Right forelimb (tissue), 1 donor: ENCODE data around the gene TMPRSS9.
"Not testable (repeated sequence)": the region's sequence is repeated elsewhere in the genome, so short reads cannot be mapped to it uniquely, and the experiment has no call there.

Experiments
- DNase-seq: peaks from one replicate; pipeline ENCODE4 v3.0.0-alpha.2; 2018

Gene TMPRSS9

GRCh38 chr19:2395293-2395829 is 35.3 kb downstream of the TMPRSS9 start:
- DNase-seq, result not testable (repeated sequence)

GRCh38 chr19:2397173-2397572 is 37.1 kb downstream of the TMPRSS9 start:
- DNase-seq, result not testable (repeated sequence)

GRCh38 chr19:2398735-2399305 is 38.8 kb downstream of the TMPRSS9 start:
- no peak for DNase-seq

GRCh38 chr19:2399582-2399981 is 39.5 kb downstream of the TMPRSS9 start:
- DNase-seq, result no peak

- no peak for DNase-seq
Observed at GRCh38 chr19:2408247-2408646, 48.2 kb downstream of the TMPRSS9 start.

DNA sequence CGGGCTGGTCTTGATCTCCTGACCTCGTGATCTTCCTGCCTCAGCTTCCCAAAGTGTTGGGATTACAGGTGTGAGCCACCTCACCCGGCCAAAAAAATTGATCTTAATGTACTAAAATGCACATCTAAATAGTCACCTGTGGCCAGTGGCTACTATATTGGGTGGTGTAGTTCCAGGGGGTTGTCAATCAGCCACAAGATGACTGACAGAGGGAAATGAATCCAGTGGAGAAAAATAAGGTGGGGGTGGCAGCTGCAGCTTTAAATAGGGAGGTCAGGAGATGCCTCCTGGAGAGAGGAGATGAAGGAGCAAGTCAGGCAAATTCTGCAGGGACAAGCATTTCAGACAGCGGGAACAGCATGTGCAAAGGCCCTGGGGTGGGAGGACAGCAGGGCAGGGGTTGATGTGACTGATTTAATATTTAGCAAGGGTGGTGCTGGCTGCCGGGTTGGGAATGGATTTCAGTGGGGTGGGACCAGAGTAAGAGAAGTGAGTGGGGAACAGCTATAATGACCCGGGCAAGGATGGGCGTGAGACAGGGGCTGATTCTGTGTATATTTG is 49.4 kb downstream of the TMPRSS9 start:
- DNase-seq, result no peak

DNA sequence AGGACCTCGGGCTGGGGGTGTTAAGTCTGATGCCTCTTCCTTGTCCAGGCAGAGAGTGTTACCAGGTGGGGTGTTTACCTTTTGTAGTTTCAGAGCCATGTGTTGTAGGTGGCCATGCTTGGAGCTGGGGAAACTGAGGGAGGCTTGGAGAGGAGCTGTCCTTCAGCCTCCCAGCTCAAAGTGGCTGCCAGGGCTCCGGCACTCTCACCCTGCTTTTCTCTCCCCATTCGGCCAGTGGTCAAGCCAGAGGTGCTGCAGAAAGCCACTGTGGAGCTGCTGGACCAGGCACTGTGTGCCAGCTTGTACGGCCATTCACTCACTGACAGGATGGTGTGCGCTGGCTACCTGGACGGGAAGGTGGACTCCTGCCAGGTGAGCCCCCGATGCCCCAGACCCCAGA is 50.0 kb downstream of the TMPRSS9 start:
- no peak for DNase-seq

DNA sequence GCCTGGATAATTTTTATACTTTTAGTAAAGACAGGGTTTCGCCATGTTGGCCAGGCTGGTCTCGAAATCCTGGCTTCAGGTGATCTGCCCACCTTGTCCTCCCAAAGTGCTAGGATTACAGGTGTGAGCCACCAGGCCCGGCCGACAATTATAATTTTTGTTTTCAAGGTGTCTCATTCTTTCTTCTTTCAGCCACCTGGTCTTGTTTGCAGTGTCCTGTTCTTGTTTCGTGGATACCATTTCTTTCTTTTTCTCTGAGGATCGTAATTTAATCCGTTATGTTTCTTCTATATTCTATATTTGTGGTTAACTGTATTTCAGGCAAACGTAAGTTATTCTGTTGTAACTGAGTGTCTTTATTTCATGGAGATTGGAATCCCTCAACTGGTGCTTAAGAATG is 51.6 kb downstream of the TMPRSS9 start:
- DNase-seq, result no peak

DNA sequence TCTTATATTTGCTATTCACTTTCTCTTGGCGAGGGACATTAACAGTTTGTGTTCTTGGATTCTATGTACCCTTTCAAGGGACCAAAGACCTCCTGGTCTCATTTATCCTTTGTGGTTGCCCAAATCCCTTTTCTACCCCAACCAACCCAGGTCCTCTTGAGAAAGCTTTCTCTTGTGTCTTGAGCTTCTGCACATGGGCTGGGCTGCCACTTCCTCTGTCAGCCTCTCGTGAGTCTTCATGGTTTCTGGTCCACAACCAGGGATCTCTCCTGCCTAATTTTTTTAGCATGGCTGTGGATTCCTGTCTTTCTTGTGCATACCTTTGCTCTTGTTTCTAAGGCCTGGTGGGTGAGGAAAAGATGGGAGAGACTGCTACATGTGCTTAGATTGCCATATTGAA is 52.4 kb downstream of the TMPRSS9 start:
- DNase-seq, result no peak

- no peak for DNase-seq
Observed at GRCh38 chr19:2413159-2413558, 53.1 kb downstream of the TMPRSS9 start.

DNA sequence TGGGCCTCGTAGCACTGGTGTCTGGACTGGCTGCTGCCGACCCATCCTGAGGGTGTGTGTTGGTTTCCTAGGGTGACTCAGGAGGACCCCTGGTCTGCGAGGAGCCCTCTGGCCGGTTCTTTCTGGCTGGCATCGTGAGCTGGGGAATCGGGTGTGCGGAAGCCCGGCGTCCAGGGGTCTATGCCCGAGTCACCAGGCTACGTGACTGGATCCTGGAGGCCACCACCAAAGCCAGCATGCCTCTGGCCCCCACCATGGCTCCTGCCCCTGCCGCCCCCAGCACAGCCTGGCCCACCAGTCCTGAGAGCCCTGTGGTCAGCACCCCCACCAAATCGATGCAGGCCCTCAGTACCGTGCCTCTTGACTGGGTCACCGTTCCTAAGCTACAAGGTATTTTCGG is 53.6 kb downstream of the TMPRSS9 start:
- DNase-seq, result no peak

DNA sequence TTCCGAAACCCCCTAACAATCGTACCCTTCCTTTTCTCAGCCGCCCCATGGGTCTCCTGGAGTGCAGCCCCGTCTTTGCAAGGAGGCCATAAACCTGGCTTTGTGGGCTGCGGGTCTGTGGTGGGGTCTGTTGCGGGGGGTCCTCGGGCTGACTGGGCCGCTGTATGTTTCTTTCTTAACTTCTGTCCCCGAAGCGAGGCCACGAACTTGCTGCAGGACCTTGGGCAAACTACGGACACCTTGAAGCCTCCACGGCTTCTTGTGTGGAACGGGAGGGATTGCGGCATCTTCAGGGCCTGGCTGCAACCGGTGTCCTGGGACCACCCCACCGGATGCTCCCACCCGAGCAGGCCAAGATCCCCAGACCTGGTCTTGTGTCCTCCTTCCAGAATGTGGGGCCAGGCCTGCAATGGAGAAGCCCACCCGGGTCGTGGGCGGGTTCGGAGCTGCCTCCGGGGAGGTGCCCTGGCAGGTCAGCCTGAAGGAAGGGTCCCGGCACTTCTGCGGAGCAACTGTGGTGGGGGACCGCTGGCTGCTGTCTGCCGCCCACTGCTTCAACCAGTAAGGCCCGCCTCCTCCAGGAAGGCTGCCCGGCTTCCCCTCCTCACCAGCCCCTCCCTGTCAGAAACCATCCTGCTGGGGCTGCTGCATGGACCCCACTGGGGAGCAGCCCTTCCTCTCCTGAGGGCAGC is 55.4 kb downstream of the TMPRSS9 start:
- DNase-seq, result no peak

DNA sequence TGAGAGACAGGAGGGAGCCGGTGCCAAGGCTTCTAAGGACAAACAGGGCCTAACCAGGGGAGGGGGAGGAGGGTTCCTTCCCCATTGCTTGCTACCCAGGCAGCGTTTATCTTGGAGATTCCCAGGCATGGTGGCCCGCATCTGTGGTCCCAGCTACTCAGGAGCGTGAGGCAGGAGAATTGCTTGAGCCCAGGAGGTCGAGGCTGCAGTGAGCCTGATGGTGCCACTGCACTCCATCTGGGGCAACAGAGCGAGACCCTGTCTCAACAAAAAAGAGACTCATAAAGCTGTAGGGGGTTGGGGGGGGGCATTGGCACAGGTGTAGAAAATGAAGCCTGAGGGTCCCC is 55.9 kb downstream of the TMPRSS9 start:
- no peak for DNase-seq

DNA sequence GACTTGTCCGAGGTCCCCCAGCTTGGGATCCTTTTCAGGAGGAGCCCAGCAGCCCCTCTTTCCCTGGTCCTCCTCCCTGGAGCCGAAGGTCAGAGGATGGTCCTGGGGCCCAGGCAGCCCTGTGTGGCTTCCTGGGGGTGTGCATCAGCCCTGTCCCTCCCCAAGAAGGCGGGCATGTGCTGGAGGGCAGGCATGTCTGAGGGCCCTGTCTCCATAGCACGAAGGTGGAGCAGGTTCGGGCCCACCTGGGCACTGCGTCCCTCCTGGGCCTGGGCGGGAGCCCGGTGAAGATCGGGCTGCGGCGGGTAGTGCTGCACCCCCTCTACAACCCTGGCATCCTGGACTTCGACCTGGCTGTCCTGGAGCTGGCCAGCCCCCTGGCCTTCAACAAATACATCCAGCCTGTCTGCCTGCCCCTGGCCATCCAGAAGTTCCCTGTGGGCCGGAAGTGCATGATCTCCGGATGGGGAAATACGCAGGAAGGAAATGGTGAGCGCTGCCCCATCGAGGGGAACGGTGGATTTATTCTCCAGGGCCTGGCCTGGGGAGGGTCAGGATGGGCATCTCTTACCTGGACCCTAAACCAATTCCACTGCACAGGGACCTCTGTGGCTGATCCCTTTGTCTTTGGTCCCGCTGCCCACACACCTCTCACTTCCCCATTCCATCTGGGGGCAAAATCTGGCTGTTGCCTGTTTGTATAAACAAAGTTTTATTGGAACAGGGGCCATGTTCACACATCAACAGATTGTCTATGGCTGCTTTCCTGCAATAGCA is 56.4 kb downstream of the TMPRSS9 start:
- no peak for DNase-seq

- not testable (repeated sequence) for DNase-seq
Observed at GRCh38 chr19:2417436-2417835, 57.4 kb downstream of the TMPRSS9 start.

GRCh38 chr19:2417881-2418406 is 57.9 kb downstream of the TMPRSS9 start:
- no peak for DNase-seq

DNA sequence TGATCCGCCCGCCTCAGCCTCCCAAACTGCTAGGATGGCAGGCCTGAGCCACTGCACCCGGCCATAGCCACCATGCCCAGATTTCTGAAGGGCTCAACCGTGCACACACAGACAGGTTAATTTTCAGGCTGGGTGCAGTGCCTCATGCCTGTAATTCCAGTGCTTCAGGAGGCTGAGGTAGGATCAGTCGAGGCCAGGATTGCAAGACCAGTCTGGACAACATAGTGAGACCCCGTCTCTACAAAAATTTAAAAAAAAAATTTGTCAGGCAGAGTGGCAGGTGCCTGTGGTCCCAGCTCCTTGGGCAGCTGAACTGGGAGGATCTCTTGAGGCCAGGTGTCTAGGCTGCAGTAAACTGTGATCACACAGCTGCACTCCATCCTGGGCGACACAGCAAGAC is 59.7 kb downstream of the TMPRSS9 start:
- DNase-seq, result no peak

GRCh38 chr19:2420490-2420889 is 60.4 kb downstream of the TMPRSS9 start:
- no peak for DNase-seq

DNA sequence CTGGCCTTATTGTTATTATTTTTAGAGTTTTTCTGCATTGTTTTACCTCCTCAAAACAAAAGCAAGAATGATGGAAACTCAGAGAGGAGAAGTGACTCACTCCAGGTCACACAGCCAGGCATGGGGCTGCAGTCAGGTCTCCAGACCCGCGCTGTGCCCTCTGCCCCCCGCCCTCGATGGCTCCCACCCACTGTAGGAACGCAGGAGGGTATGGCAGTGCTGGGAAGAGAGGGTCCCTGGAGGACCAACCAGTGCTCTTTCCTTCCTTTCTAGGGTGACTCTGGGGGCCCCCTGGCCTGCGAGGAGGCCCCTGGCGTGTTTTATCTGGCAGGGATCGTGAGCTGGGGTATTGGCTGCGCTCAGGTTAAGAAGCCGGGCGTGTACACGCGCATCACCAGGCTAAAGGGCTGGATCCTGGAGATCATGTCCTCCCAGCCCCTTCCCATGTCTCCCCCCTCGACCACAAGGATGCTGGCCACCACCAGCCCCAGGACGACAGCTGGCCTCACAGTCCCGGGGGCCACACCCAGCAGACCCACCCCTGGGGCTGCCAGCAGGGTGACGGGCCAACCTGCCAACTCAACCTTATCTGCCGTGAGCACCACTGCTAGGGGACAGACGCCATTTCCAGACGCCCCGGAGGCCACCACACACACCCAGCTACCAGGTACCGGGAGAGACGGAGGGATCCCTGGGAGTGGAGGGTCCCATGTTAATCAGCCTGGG is 61.7 kb downstream of the TMPRSS9 start:
- DNase-seq, result no peak

GRCh38 chr19:2423071-2423914 is 63.2 kb downstream of the TMPRSS9 start:
- no peak for DNase-seq

DNA sequence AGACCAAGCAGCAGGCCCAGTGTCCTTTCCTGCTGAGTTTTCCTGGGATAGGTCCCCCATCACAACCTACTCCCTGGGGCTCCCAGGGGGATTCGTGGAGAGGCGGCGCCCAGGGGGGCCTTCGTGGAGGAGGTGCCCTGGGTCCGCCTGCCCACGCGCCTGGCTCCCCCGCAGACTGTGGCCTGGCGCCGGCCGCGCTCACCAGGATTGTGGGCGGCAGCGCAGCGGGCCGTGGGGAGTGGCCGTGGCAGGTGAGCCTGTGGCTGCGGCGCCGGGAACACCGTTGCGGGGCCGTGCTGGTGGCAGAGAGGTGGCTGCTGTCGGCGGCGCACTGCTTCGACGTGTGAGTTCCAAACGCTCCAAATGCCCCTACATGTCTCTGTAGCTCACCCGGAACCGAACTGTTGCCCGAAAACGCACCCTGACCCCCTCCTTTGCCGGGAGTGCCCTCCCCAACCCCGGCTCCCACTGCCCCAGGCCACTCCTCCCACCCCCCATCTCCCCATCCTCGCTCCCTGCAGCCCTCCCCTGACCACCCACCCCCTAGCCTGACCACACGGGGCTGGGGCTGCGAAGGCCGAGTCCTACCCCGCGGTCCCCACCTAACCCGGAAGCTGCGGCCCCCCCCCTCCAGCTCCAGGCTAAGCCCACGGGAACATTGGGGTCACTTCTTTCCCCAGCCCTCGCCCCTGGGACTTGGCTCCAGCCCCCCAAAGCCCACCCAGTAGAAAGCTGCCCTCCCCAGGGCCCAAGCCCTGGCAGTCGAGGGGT is 64.0 kb downstream of the TMPRSS9 start:
- no peak for DNase-seq
